ENCODE measurements around the gene SPEF2.

DNA sequence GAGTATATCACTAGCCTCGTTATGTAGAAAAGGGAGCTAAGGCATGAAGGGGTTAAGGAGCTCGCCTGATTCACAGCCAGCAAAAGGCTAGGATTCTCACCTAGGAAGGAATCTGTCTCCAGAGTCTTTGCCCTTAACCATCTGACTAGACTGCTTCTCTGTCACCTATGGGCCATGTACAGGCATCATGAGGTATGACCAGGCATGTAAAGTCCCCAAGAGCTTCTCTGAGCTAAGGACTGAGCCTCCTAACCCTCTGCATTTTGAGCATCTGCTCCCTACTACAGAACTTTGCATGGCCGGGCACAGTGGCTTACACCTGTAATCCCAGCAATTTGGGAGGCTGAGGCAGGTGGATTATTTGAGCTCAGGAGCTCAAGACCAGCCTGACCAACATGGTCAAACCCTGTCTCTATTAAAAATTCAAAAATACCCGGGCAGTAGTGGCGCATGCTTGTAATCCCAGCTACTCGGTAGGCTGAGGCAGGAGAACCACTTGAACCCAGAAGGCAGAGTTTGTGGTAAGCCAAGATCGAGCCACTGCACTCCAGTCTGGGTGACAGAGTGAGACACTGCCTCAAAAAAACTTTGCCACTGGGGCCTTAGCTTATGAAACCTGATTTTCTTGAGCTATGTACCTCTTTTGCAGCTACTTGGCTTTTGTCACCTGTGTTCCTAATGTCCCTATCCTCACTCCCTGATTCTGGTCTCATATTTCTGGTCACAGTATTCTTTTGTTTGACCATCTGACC lies 205.9 kb downstream of the SPEF2 start:
- TF ChIP-seq, protein P1, sequence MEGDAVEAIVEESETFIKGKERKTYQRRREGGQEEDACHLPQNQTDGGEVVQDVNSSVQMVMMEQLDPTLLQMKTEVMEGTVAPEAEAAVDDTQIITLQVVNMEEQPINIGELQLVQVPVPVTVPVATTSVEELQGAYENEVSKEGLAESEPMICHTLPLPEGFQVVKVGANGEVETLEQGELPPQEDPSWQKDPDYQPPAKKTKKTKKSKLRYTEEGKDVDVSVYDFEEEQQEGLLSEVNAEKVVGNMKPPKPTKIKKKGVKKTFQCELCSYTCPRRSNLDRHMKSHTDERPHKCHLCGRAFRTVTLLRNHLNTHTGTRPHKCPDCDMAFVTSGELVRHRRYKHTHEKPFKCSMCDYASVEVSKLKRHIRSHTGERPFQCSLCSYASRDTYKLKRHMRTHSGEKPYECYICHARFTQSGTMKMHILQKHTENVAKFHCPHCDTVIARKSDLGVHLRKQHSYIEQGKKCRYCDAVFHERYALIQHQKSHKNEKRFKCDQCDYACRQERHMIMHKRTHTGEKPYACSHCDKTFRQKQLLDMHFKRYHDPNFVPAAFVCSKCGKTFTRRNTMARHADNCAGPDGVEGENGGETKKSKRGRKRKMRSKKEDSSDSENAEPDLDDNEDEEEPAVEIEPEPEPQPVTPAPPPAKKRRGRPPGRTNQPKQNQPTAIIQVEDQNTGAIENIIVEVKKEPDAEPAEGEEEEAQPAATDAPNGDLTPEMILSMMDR (IDR thresholded peaks at IDR 0.05; ENCODE audit: low read depth, low read length, poor library complexity, severe bottlenecking), result no peak
- TF ChIP-seq EZH2phosphoT487 (IDR thresholded peaks at IDR 0.05; ENCODE audit: borderline replicate concordance, low read length), result no peak

All from DOHH2 (cell line).